GM23248 (cell line): ENCODE measurements around the gene AGAP1. TPM values are rescaled to one million over a fixed set of nuclear protein-coding genes. Genes with fewer than 3 reads are reported as not detected.

Source experiments
- DNase-seq: peaks from one replicate; pipeline ENCODE4 v3.0.0-alpha.2; 2015
- H2AFZ ChIP-seq: fragments of 200-600 bp; sonication (generic); 2 replicates; pipeline ENCODE4 v1.6.1; 2016; ENCODE audit warnings: antibody characterized with exemption
- H3F3A ChIP-seq: fragments of 200-600 bp; sonication (generic); 2 replicates; pipeline ENCODE4 v1.6.1; 2016; ENCODE audit warnings: mild to moderate bottlenecking, antibody characterized with exemption, mixed run types; ENCODE audit not compliant: insufficient read depth
- H3K27ac ChIP-seq: fragments of 200-600 bp; sonication (generic); 2 replicates; pipeline ENCODE4 v1.5.1; 2016; ENCODE audit warnings: mild to moderate bottlenecking
- H3K27me3 ChIP-seq: fragments of 200-600 bp; sonication (generic); replicated peaks from 2 replicates; pipeline ENCODE4 v1.6.1; 2016; ENCODE audit warnings: mild to moderate bottlenecking; ENCODE audit not compliant: insufficient read depth
- H3K36me3 ChIP-seq: fragments of 200-600 bp; sonication (generic); 2 replicates; pipeline ENCODE4 v1.6.1; 2016; ENCODE audit warnings: low read depth, mild to moderate bottlenecking
- H3K4me1 ChIP-seq: fragments of 200-600 bp; sonication (generic); 2 replicates; pipeline ENCODE4 v1.6.1; 2016; ENCODE audit warnings: mild to moderate bottlenecking; ENCODE audit not compliant: insufficient read depth
- H3K4me2 ChIP-seq: fragments of 200-600 bp; sonication (generic); one replicate; pipeline ENCODE4 v1.6.1; 2016; ENCODE audit warnings: mild to moderate bottlenecking; ENCODE audit not compliant: unreplicated experiment
- H3K4me3 ChIP-seq: fragments of 200-600 bp; sonication (generic); 2 replicates; pipeline ENCODE4 v1.5.1; 2016; ENCODE audit warnings: mild to moderate bottlenecking
- H3K79me2 ChIP-seq: fragments of 200-600 bp; sonication (generic); 2 replicates; pipeline ENCODE4 v1.6.1; 2016; ENCODE audit warnings: mild to moderate bottlenecking; ENCODE audit not compliant: insufficient read depth
- H3K9ac ChIP-seq: fragments of 200-600 bp; sonication (generic); 2 replicates; pipeline ENCODE4 v1.6.1; 2016; ENCODE audit warnings: mild to moderate bottlenecking
- H3K9me2 ChIP-seq: fragments of 200-600 bp; sonication (generic); 2 replicates; pipeline ENCODE4 v1.6.1; 2016; ENCODE audit warnings: mixed run types, mild to moderate bottlenecking, moderate library complexity; ENCODE audit not compliant: insufficient read depth
- H3K9me3 ChIP-seq: fragments of 200-600 bp; sonication (generic); one replicate; pipeline ENCODE4 v1.6.1; 2017; ENCODE audit warnings: low read depth
- H4K20me1 ChIP-seq: fragments of 200-600 bp; sonication (generic); 2 replicates; pipeline ENCODE4 v1.6.0; 2016; ENCODE audit not compliant: insufficient read depth
- EZH2 ChIP-seq: fragments of 200-600 bp; sonication (generic); IDR thresholded peaks from 2 replicates; pipeline ENCODE4 v1.6.1; 2018; ENCODE audit warnings: antibody characterized with exemption, mild to moderate bottlenecking; ENCODE audit not compliant: insufficient read depth, poor library complexity, severe bottlenecking
- EZH2phosphoT487 ChIP-seq: fragments of 200-600 bp; sonication (generic); IDR thresholded peaks from 2 replicates; pipeline ENCODE4 v1.6.1; 2018; ENCODE audit warnings: antibody characterized with exemption, moderate library complexity, mild to moderate bottlenecking, low read depth; ENCODE audit not compliant: insufficient read depth
- WGBS, 2 experiments: methylation state at CpG; one replicate each; pipeline ENCODE4 v1.1.6; 2015 to 2017; ENCODE audit warnings: low lambda C conversion rate in 2 of 2, low coverage in 1 of 2; ENCODE audit errors: missing lambda C conversion rate in 2 of 2; 5-methylcytosine and 5-hydroxymethylcytosine counted together
- in situ Hi-C: fragments of 300-500 bp; cut with MboI; formaldehyde crosslinking; loops from 2 replicates; pipeline ENCODE4 v1.15.0; 2020
- polyA plus RNA-seq: library from polyadenylated mRNA; unstranded; fragments of >200 nt; fragmentation: Nextera tagmentation; extraction: Ambion mirVana; gene quantifications from 2 replicates; pipeline ENCODE4 v1.2.1, GENCODE V29; 2016
- total RNA-seq: library from RNA; depleted of rRNA; stranded (reverse); fragments of >200 nt; shearing (Covaris generic); gene quantifications from 2 replicates; pipeline ENCODE4 v1.2.3, GENCODE V29; 2014

Gene AGAP1
- total and polyA plus RNA-seq, 2 experiments from 2014 or later = 2.2 to 9.9 TPM

DNA sequence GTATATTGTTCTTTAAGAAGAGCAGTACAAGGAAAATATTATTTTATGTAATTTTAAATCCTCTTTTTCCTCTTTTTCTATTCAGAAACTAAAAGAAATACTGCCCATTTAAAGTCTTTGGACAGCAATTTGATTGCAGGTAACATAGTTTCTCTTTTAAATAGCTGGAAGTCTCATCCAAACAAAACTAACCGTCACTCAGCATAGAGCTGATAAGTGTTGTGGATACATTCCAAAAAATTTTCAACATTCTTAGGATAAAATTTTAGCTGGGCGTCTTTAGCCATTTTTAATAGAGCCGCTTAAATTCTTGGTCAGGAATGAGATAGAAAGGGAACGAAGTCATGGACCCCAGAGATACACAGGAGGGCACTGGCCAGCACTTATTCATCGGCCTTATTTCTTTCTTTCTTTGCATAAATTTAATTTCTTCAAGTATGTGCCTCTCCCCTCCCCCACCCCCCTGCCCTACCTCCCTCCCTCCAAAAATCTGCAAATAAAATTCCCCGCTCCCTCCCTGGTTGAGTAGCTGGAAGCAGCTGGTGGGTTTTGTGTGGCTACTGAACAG is 592.6 kb downstream of the AGAP1 start:
- Histone ChIP-seq H3K9me3 (no peaks in the 10 kb centered on the region), H3K4me2 (no peak overlapping the region), H3K27ac (no peak overlapping the region), H3F3A (no peaks in the 10 kb centered on the region), H3K4me3 (no peak overlapping the region), H2AFZ (no peak overlapping the region), H3K4me1 (no peaks in the 10 kb centered on the region), H3K79me2 (no peaks in the 10 kb centered on the region), H3K9ac (no peak overlapping the region), H3K27me3 (no peaks in the 10 kb centered on the region), H3K36me3 (no peaks in the 10 kb centered on the region), H3K9me2 (no peaks in the 10 kb centered on the region), H4K20me1 (no peaks in the 10 kb centered on the region)
- DNase-seq = no peak
- TF ChIP-seq EZH2 (no peak), EZH2phosphoT487 (no peak)
- in situ Hi-C loops = no loop called here
- WGBS, 2 experiments = 96% methylated on average over 6 of the region's 6 CpGs

DNA sequence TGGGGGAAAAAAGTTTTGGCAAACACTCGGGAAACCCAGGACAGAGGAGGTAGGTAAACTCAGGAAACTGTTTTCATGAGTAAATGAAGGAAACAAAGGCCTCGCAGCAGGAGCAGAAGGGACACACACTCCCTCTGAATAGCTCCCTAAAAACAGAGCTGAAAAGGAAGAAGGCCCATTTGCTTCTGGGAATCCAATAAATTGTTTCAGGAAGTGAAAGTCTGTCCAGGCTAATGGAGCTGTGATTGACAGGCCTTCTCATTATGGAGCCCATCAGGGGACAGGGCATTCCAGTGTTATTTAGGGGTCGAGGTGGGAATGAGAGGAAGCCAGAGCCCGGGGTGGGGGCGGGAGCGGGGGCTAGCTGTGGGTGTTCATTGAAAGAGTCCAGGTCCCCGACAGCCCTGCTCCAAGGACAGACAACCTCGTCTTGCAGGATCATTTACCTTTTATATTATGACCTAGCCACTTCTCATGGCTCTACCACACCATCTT is 593.2 kb downstream of the AGAP1 start:
- Histone ChIP-seq H4K20me1 (no peaks in the 10 kb centered on the region), H3K9me3 (no peaks in the 10 kb centered on the region), H3K4me1 (no peaks in the 10 kb centered on the region), H3K4me3 (no peak overlapping the region), H2AFZ (no peak overlapping the region), H3F3A (no peaks in the 10 kb centered on the region), H3K79me2 (no peaks in the 10 kb centered on the region), H3K9me2 (no peaks in the 10 kb centered on the region), H3K36me3 (no peaks in the 10 kb centered on the region), H3K4me2 (no peak overlapping the region), H3K27me3 (no peaks in the 10 kb centered on the region), H3K27ac (no peak overlapping the region), H3K9ac (no peak overlapping the region)
- TF ChIP-seq EZH2 (no peak), EZH2phosphoT487 (no peak)
- 96 to 100% methylated on average over 4 to 8 of the region's 8 CpGs for WGBS, 2 experiments
- in situ Hi-C loops = no loop called here
- no peak for DNase-seq

DNA sequence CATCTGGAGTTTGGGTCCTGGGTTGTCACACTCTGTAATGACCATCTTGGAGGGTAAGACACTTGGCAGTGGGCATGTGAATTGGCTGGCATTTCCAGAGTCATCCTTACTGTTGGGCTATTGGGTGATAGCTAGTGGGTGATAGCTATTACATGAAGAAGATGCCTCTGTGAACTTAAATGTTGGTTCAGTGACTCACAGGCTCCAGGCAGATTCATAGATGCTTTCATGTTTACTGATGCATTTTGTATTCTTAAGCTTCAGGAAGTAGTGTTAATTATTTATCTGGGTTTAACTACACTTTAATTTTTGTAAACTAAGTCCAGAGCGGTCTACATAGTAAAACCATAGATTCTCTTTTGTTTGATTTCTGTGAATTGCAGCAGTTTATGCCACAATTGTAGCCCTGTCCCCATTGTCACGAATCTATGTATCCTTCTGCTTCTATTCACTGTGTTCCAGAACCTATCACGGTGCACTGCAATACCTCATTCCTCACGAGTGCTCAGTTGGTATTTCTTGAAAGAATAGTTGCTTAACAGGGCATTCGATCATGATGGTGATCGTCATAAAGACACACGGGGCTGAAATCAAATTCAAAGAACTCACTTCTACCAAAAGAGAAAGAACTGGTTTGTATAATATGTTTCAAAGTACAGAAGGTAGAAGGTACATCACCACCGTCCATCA is 594.7 kb downstream of the AGAP1 start:
- 97% methylated on average over 8 of the region's 8 CpGs for WGBS, 2 experiments
- no peak overlapping the region for H2AFZ ChIP-seq

DNA sequence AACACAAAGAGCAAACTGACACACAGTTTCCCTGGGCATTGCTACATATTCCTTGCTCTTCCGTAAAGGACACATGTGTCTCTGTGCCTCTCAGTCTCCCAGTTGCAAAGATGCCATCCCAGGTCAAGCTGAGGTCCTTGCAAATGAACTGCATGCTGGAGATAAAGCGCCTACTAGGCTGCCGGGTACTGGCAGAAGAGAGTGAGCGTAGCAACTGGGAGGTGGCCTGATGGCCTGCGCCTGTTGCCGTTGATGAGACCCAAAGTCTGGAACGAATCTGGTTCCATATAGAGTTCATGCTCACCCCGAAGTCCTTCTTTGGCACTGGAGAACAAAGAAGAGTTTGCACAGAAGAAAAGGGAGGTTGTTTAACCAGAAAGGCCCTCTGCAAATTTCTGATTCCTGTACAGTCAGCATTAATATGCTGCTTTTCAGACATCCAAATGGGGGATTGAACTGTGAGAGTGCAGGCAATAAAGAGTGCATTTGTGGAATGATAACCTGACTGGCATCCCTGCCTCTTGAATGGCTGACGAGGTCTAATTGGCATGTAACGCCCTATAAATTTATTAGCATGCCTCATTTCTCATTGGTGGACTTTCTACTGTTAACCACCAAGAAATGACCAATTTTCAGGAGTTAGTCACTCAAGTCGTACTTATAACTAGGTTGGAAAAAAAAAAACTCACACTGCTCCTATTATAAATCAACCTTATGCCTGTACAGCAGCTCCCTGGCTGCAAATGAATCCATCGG is 595.6 kb downstream of the AGAP1 start:
- Histone ChIP-seq H3K27me3 (no peaks in the 10 kb centered on the region), H3F3A (no peaks in the 10 kb centered on the region), H3K4me3 (no peak overlapping the region), H4K20me1 (no peaks in the 10 kb centered on the region), H3K9me3 (no peaks in the 10 kb centered on the region), H3K9me2 (no peaks in the 10 kb centered on the region), H3K4me2 (no peak overlapping the region), H3K9ac (no peak overlapping the region), H3K4me1 (no peaks in the 10 kb centered on the region), H3K27ac (no peak overlapping the region), H3K36me3 (no peaks in the 10 kb centered on the region), H3K79me2 (no peaks in the 10 kb centered on the region), H2AFZ (no peak overlapping the region)
- in situ Hi-C loops = no loop called here
- TF ChIP-seq EZH2phosphoT487 = no peak
- no peak for TF ChIP-seq EZH2
- WGBS, 2 experiments = 89% methylated on average over 12 of the region's 12 CpGs
- peak; percentile 7 for DNase-seq

More for the DNA sequence above, 594.7 kb downstream of the AGAP1 start:
- no peak for TF ChIP-seq EZH2phosphoT487
- TF ChIP-seq EZH2 = no peak
- H3K79me2 ChIP-seq = no peaks in the 10 kb centered on the region
- H3K4me1 ChIP-seq = no peaks in the 10 kb centered on the region
- H3K36me3 ChIP-seq = no peaks in the 10 kb centered on the region
- in situ Hi-C loops = no loop called here
- H3K9me3 ChIP-seq = no peaks in the 10 kb centered on the region
- H3K9me2 ChIP-seq = no peaks in the 10 kb centered on the region
- H3K4me2 ChIP-seq = no peak overlapping the region
- H3K27ac ChIP-seq = no peak overlapping the region
- DNase-seq = peak; percentile 32
- no peak overlapping the region for H3K9ac ChIP-seq
- H3F3A ChIP-seq = no peaks in the 10 kb centered on the region
- no peaks in the 10 kb centered on the region for H3K27me3 ChIP-seq
- H3K4me3 ChIP-seq = no peak overlapping the region
- H4K20me1 ChIP-seq = no peaks in the 10 kb centered on the region
